Endothelial cell of umbilical vein (primary cell): Measurements from ENCODE around the gene TREML1. TPM values are rescaled to one million over a fixed set of nuclear protein-coding genes. Genes with fewer than 3 reads are reported as not detected.
"Not testable (repeated sequence)": the region's sequence is repeated elsewhere in the genome, so short reads cannot be mapped to it uniquely, and the experiment has no call there.

Experiments used
- BruUV-seq: library from RNA; stranded (reverse); fragments of 400-500 nt; replicated peaks from 2 replicates; lab custom pipeline; 2021; lab: Mats Ljungman, UMichigan
- CTCF ChIA-PET: fragments of 300-600, 350-600 bp; sonication (Branson Sonifier 250); formaldehyde crosslinking; loops from one replicate; lab custom pipeline; 2021; ENCODE audit warnings: antibody characterized with exemption, inconsistent platforms; lab: Charles Lee
- POLR2A ChIA-PET: fragments of 300-600, 350-600 bp; sonication (Branson Sonifier 250); formaldehyde crosslinking; loops from one replicate; lab custom pipeline; 2021; ENCODE audit warnings: antibody characterized with exemption, inconsistent platforms; lab: Charles Lee
- DNase-seq: peaks from one replicate; pipeline ENCODE4 v3.0.0-alpha.2; 2011; ENCODE audit warnings: low read depth, low spot score
- FAIRE-seq: peaks from 2 replicates; lab custom pipeline; 2011; peaks lifted over from hg19 to GRCh38; lab: Jason Lieb, UNC
- H2AFZ ChIP-seq: 2 replicates; pipeline ENCODE4 v1.6.0; 2012; ENCODE audit warnings: low read depth, low read length, control low read depth, inconsistent platforms
- H3K27ac ChIP-seq: 2 replicates; pipeline ENCODE4 v1.5.1; 2011; ENCODE audit warnings: low read depth, mild to moderate bottlenecking, control low read depth, low read length, moderate library complexity; ENCODE audit not compliant: insufficient read depth
- H3K27me3 ChIP-seq, 2 experiments: 2 replicates each; pipeline versions ENCODE4 v1.6.0 to v1.6.1; 2011; ENCODE audit warnings: low read length in 2 of 2, mixed read lengths in 1 of 2; ENCODE audit not compliant: control insufficient read depth in 2 of 2, insufficient read depth in 2 of 2
- H3K36me3 ChIP-seq, 2 experiments: 2 replicates in 1 of 2; 3 replicates in 1 of 2; pipeline ENCODE4 v1.5.1; 2011; ENCODE audit warnings: low read length in 2 of 2, mild to moderate bottlenecking in 1 of 2, moderate library complexity in 1 of 2; ENCODE audit not compliant: control insufficient read depth in 2 of 2, insufficient read depth in 2 of 2; ENCODE audit errors: extremely low read depth in 1 of 2
- H3K4me1 ChIP-seq: 3 replicates; pipeline ENCODE4 v1.5.1; 2011; ENCODE audit warnings: mild to moderate bottlenecking, low read length; ENCODE audit not compliant: control insufficient read depth, insufficient read depth; ENCODE audit errors: extremely low read depth
- H3K4me2 ChIP-seq: 2 replicates; pipeline ENCODE4 v1.6.1; 2011; ENCODE audit warnings: low read length, control low read depth, mixed read lengths; ENCODE audit not compliant: insufficient read depth
- H3K4me3 ChIP-seq, 3 experiments: fragments of 200-600 bp in 1 of 3; sonication (generic), shearing (Covaris generic) in 1 of 3; replicated peaks in 1 of 3; 2 replicates each; pipeline ENCODE4 v1.5.1; 2011 to 2016; ENCODE audit warnings: control low read depth in 3 of 3, low read length in 3 of 3, mild to moderate bottlenecking in 2 of 3, inconsistent platforms in 1 of 3, low read depth in 1 of 3, moderate library complexity in 1 of 3; ENCODE audit not compliant: insufficient read depth in 1 of 3
- H3K79me2 ChIP-seq: 2 replicates; pipeline ENCODE4 v1.6.0; 2012; ENCODE audit warnings: low read length, inconsistent platforms; ENCODE audit not compliant: control insufficient read depth, insufficient read depth
- H3K9ac ChIP-seq: replicated peaks from 2 replicates; pipeline ENCODE3; 2011; ENCODE audit warnings: low read length, control low read depth; ENCODE audit not compliant: insufficient read depth; ENCODE audit errors: extremely low read depth
- H3K9me1 ChIP-seq: replicated peaks from 3 replicates; pipeline ENCODE4 v1.6.0; 2011; ENCODE audit warnings: mild to moderate bottlenecking, low read length; ENCODE audit not compliant: control insufficient read depth, insufficient read depth; ENCODE audit errors: extremely low read depth
- H3K9me3 ChIP-seq: replicated peaks from 2 replicates; pipeline ENCODE4 v1.5.1; 2012; ENCODE audit warnings: low read length, inconsistent platforms; ENCODE audit not compliant: control insufficient read depth, insufficient read depth
- H4K20me1 ChIP-seq: replicated peaks from 2 replicates; pipeline ENCODE3; 2011; ENCODE audit warnings: mild to moderate bottlenecking, low read length; ENCODE audit not compliant: control insufficient read depth, insufficient read depth; ENCODE audit errors: extremely low read depth
- EZH2 ChIP-seq: IDR thresholded peaks from 2 replicates; pipeline ENCODE4 v1.6.1; 2012; ENCODE audit warnings: borderline replicate concordance, low read depth, mild to moderate bottlenecking, moderate library complexity, low read length, inconsistent platforms; ENCODE audit not compliant: severe bottlenecking
- FOS ChIP-seq: IDR thresholded peaks from 2 replicates; pipeline ENCODE4 v1.6.1; 2011; ENCODE audit warnings: mild to moderate bottlenecking, low read length, moderate library complexity, borderline replicate concordance; ENCODE audit not compliant: insufficient read depth
- GATA2 ChIP-seq: IDR thresholded peaks from 2 replicates; pipeline ENCODE4 v1.7.0; 2011; ENCODE audit warnings: low read depth, mild to moderate bottlenecking, moderate library complexity, mixed read lengths, low read length; ENCODE audit not compliant: insufficient read length, insufficient read depth
- JUN ChIP-seq: IDR thresholded peaks from 2 replicates; pipeline ENCODE4 v1.6.1; 2011; ENCODE audit warnings: borderline replicate concordance, low read depth; ENCODE audit not compliant: insufficient read length, insufficient read depth
- MAX ChIP-seq: IDR thresholded peaks from 2 replicates; pipeline ENCODE4 v1.6.1; 2011; ENCODE audit not compliant: insufficient read depth, insufficient read length
- MYC ChIP-seq: IDR thresholded peaks from one replicate; pipeline ENCODE4 v1.6.1; 2011; ENCODE audit warnings: mild to moderate bottlenecking, low read depth, low read length
- POLR2A ChIP-seq: IDR thresholded peaks from 2 replicates; pipeline ENCODE4 v1.6.1; 2012; ENCODE audit warnings: low read depth, mild to moderate bottlenecking, control low read depth, low read length
- POLR2AphosphoS5 ChIP-seq: IDR thresholded peaks from 2 replicates; pipeline ENCODE4 v1.6.1; 2012; ENCODE audit warnings: low read depth, mild to moderate bottlenecking, control low read depth, low read length, moderate library complexity; ENCODE audit not compliant: insufficient read depth
- dilution Hi-C: fragments of 300-500 bp; cut with MboI; formaldehyde crosslinking; loops from one replicate; pipeline ENCODE4 v1.15.0; 2019; ENCODE audit warnings: low sequenced_read_pairs; ENCODE audit not compliant: extremely low pct_ligation_motif_present
- intact Hi-C: fragments of 100-400 bp; cut with micrococcal nuclease; formaldehyde crosslinking; loops from one replicate; pipeline ENCODE4 v1.10.0; 2022
- polyA plus RNA-seq, 4 experiments: library from polyadenylated mRNA; depleted of rRNA in 3 of 4; stranded (reverse) in 3 of 4; unstranded in 1 of 4; fragments of >200 nt; gene quantifications; 2 replicates each; pipeline versions ENCODE4 v1.2.1 to v1.2.3, GENCODE V29; 2011 to 2012; ENCODE audit warnings: missing spikeins in 1 of 4
- total RNA-seq: library from RNA; stranded (reverse); gene quantifications from 2 replicates; pipeline ENCODE4 v1.2.3, GENCODE V29; 2021
- TF ChIP-seq, protein P1 (sequence below), 2 donors: IDR thresholded peaks; 1 replicate in 1 of 2; 2 replicates in 1 of 2; pipeline ENCODE4 v1.5.1; 2011; ENCODE audit warnings: low read length in 2 of 2, mild to moderate bottlenecking in 2 of 2, moderate library complexity in 2 of 2, control low read depth in 1 of 2, inconsistent platforms in 1 of 2, low read depth in 1 of 2; ENCODE audit not compliant: insufficient read depth in 1 of 2; ENCODE audit errors: extremely low read depth in 1 of 2

The TREML1 gene
- total and polyA plus RNA-seq, 2 donors (not counting 3 experiments of a cell fraction or from before 2014, with no cell fraction given), result not detected

DNA sequence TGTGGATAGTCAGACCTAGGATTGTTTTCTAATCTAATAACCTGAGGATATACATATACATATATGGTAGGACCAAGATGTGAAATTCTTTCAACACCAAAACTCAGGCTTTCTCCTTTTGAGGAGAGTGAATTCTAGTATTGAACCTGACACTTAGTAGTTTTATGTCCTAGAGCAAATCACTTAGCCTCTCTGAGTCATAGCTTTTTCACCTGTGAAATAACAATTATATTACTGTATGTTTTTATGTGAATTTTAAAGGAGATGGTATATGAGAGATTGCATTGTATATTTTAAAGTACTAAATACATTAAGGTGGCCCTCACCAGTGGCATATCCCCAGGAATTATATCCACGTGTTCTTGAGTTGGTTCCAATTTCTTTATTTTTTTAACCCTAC, 34.6 kb downstream of the TREML1 start:
- Histone ChIP-seq H3K4me3 (no peak overlapping the region), H3K4me1 (no peaks in the 10 kb centered on the region), H3K27ac (no peak overlapping the region), H2AFZ (no peak overlapping the region), H3K9me3 (no peaks in the 10 kb centered on the region), H3K27me3 (no peaks in the 10 kb centered on the region), H3K79me2 (no peaks in the 10 kb centered on the region), H3K36me3 (no peaks in the 10 kb centered on the region), H3K9me1 (no peaks in the 10 kb centered on the region), H3K4me2 (no peak overlapping the region), H4K20me1 (no peaks in the 10 kb centered on the region), H3K9ac (no peak overlapping the region)
- no TSS peak for BruUV-seq
- ChIA-PET POLR2A (no interaction called here), CTCF (interaction anchor here (1.8 kb wide), 1 partner anchor 63 kb away, joined by 8 read pairs; no protein-coding TSS in a partner anchor)
- TF ChIP-seq EZH2, result no peak
- no peak for TF ChIP-seq MYC
- no peak for TF ChIP-seq FOS
- TF ChIP-seq MAX, result no peak
- TF ChIP-seq POLR2AphosphoS5, result no peak
- TF ChIP-seq POLR2A, result no peak
- TF ChIP-seq JUN, result no peak
- TF ChIP-seq GATA2, result no peak
- TF ChIP-seq, protein P1, sequence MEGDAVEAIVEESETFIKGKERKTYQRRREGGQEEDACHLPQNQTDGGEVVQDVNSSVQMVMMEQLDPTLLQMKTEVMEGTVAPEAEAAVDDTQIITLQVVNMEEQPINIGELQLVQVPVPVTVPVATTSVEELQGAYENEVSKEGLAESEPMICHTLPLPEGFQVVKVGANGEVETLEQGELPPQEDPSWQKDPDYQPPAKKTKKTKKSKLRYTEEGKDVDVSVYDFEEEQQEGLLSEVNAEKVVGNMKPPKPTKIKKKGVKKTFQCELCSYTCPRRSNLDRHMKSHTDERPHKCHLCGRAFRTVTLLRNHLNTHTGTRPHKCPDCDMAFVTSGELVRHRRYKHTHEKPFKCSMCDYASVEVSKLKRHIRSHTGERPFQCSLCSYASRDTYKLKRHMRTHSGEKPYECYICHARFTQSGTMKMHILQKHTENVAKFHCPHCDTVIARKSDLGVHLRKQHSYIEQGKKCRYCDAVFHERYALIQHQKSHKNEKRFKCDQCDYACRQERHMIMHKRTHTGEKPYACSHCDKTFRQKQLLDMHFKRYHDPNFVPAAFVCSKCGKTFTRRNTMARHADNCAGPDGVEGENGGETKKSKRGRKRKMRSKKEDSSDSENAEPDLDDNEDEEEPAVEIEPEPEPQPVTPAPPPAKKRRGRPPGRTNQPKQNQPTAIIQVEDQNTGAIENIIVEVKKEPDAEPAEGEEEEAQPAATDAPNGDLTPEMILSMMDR (IDR thresholded peaks at IDR 0.05; ENCODE audit: extremely low read depth in 1 of 2, insufficient read depth in 1 of 2, low read depth in 1 of 2, low read length in 2 of 2), result no peak
- dilution Hi-C loops (no loop called here), intact Hi-C loops (no loop called here)
- DNase-seq (no peak), FAIRE-seq (no peak)

DNA sequence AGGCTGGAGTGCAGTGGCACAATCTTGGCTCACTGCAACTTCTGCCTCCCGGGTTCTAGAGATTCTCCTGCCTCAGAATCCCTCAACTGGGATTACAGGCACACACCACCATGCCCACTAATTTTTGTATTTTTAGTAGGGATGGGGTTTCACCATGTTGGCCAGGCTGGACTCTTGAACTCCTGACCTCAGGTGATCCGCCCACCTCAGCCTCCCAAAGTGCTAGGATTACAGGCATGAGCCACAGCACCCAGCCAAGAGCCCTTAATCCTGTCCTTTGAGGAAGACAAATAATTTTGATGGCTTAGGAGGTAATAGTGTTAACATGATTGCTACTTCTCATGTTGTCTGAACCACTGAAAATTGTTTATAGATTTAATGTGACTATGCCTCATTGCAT, 39.1 kb downstream of the TREML1 start:
- DNase-seq, H3K27me3 ChIP-seq, H3K36me3 ChIP-seq, H3K79me2 ChIP-seq, FAIRE-seq, intact Hi-C loops, dilution Hi-C loops, H4K20me1 ChIP-seq, H3K9ac ChIP-seq, H3K4me2 ChIP-seq, CTCF ChIA-PET, H3K27ac ChIP-seq, POLR2A ChIA-PET, H3K4me3 ChIP-seq, H3K4me1 ChIP-seq, H2AFZ ChIP-seq, H3K9me3 ChIP-seq, BruUV-seq, H3K9me1 ChIP-seq: not testable (repeated sequence)
